Mesendoderm (in vitro differentiated cells): ENCODE data around the gene UACA.

Experiments
- DNase-seq: peaks from one replicate; pipeline ENCODE4 v3.0.0; 2013
- H2AK5ac ChIP-seq: 2 replicates; pipeline ENCODE4 v1.6.1; 2013; ENCODE audit warnings: low read length, inconsistent platforms
- H2BK120ac ChIP-seq: 2 replicates; pipeline ENCODE4 v1.6.1; 2013; ENCODE audit warnings: low read depth, mild to moderate bottlenecking, low read length, moderate library complexity, mixed read lengths
- H2BK15ac ChIP-seq: replicated peaks from 2 replicates; pipeline ENCODE4 v1.6.1; 2013; ENCODE audit warnings: low read depth, mild to moderate bottlenecking, moderate library complexity
- H2BK5ac ChIP-seq: 2 replicates; pipeline ENCODE4 v1.6.1; 2013; ENCODE audit warnings: low read length, inconsistent platforms
- H3K18ac ChIP-seq: 2 replicates; pipeline ENCODE4 v1.6.1; 2013; ENCODE audit warnings: mild to moderate bottlenecking, low read length, mixed read lengths
- H3K23ac ChIP-seq: one replicate; pipeline ENCODE4 v1.6.1; 2013; ENCODE audit warnings: low read length
- H3K27ac ChIP-seq: 2 replicates; pipeline ENCODE4 v1.5.1; 2013; ENCODE audit warnings: low read depth, mild to moderate bottlenecking, inconsistent platforms, low read length, moderate library complexity
- H3K27me3 ChIP-seq: 2 replicates; pipeline ENCODE4 v1.6.1; 2013; ENCODE audit warnings: low read length, control low read depth, mild to moderate bottlenecking, inconsistent platforms; ENCODE audit not compliant: insufficient read depth, poor library complexity
- H3K36me3 ChIP-seq: 2 replicates; pipeline ENCODE4 v1.6.1; 2013; ENCODE audit warnings: low read length, inconsistent platforms; ENCODE audit not compliant: control insufficient read depth, insufficient read depth
- H3K4ac ChIP-seq: one replicate; pipeline ENCODE4 v1.6.1; 2013; ENCODE audit warnings: low read depth, mild to moderate bottlenecking, low read length, moderate library complexity
- H3K4me1 ChIP-seq: 2 replicates; pipeline ENCODE4 v1.6.1; 2013; ENCODE audit warnings: low read depth, low read length, inconsistent platforms; ENCODE audit not compliant: control insufficient read depth
- H3K4me2 ChIP-seq: 2 replicates; pipeline ENCODE4 v1.6.1; 2013; ENCODE audit warnings: low read length
- H3K4me3 ChIP-seq: 2 replicates; pipeline ENCODE4 v1.5.1; 2013; ENCODE audit warnings: mild to moderate bottlenecking, low read length
- H3K56ac ChIP-seq: one replicate; pipeline ENCODE4 v1.6.1; 2013; ENCODE audit warnings: low read length
- H3K79me1 ChIP-seq: 2 replicates; pipeline ENCODE4 v1.6.1; 2013; ENCODE audit warnings: low read length, inconsistent platforms
- H3K79me2 ChIP-seq: 2 replicates; pipeline ENCODE4 v1.6.1; 2013; ENCODE audit warnings: mild to moderate bottlenecking, low read length; ENCODE audit not compliant: control insufficient read depth, insufficient read depth
- H3K9ac ChIP-seq: 2 replicates; pipeline ENCODE4 v1.6.1; 2013; ENCODE audit warnings: low read length, inconsistent platforms
- H4K5ac ChIP-seq: one replicate; pipeline ENCODE4 v1.6.1; 2013; ENCODE audit warnings: low read length
- H4K8ac ChIP-seq: one replicate; pipeline ENCODE4 v1.6.1; 2013; ENCODE audit warnings: low read depth, mild to moderate bottlenecking, control low read depth, low read length, moderate library complexity
- WGBS: extraction: QIAGEN DNeasy Blood & Tissue Kit; methylation state at CpG from one replicate; pipeline ENCODE4 v1.1.7; 2013; ENCODE audit warnings: low lambda C conversion rate, missing lambda C conversion rate; ENCODE audit not compliant: insufficient coverage; ENCODE audit errors: extremely low coverage; 5-methylcytosine and 5-hydroxymethylcytosine counted together

The UACA gene

DNA sequence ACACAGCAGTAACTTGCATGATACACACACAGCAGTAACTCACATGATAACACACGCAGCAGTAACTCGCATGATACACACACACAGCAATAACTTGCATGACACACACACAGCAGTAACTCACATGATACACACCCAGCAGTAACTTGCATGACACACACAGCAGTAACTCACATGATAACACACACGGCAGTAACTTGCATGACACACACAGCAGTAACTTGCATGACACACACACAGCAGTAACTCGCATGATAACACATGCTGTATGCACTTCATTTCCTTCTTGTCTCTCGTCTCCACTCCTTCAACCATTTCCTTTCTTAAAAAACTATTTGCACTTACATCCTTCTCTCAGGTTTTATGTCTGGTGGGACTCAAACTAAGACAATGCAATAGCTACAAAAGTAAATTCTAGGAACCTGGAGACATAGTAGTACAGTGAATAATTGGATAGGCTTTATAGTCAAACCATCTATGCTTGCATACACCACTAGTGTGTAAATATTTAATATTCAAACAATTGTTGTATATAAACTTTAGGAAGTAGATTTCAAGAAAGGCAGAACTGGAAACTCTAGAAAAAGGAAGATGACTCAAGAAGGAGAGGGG is 130.8 kb downstream of the UACA start:
- Histone ChIP-seq H3K79me2 (no peaks in the 10 kb centered on the region), H2BK5ac (no peak overlapping the region), H3K27ac (no peak overlapping the region), H3K4me1 (peaks cover 12% of the 10 kb centered on the region), H4K8ac (no peak overlapping the region), H2BK120ac (no peak overlapping the region), H2AK5ac (no peak overlapping the region), H3K79me1 (no peaks in the 10 kb centered on the region), H3K9ac (no peak overlapping the region), H3K36me3 (no peaks in the 10 kb centered on the region), H3K23ac (no peak overlapping the region), H3K27me3 (no peaks in the 10 kb centered on the region), H3K56ac (peak overlapping the region; percentile 44), H3K4me3 (no peak overlapping the region), H3K18ac (no peak overlapping the region), H2BK15ac (no peak overlapping the region), H3K4me2 (no peak overlapping the region), H3K4ac (no peak overlapping the region), H4K5ac (no peak overlapping the region)
- WGBS, result no CpG with 5 or more reads among the region's 5 CpGs
- no peak for DNase-seq

DNA sequence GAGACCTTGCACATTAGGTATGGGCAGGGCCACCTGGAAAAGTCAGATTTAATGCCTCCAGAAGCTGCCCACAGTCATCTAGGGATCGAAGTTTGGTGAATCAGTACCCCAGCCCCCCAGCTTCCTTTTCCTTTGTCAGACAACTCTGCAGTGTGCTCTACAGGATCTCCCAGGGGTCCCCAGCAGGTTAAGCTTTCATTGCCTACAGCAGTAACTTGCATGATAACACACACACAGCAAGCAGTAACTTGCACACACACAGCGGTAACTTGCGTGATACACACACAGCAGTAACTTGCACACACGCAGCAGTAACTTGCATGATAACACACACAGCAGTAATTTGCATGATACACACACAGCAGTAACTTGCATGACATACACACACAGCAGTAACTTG is 131.3 kb downstream of the UACA start:
- no peak overlapping the region for H2BK5ac ChIP-seq

DNA sequence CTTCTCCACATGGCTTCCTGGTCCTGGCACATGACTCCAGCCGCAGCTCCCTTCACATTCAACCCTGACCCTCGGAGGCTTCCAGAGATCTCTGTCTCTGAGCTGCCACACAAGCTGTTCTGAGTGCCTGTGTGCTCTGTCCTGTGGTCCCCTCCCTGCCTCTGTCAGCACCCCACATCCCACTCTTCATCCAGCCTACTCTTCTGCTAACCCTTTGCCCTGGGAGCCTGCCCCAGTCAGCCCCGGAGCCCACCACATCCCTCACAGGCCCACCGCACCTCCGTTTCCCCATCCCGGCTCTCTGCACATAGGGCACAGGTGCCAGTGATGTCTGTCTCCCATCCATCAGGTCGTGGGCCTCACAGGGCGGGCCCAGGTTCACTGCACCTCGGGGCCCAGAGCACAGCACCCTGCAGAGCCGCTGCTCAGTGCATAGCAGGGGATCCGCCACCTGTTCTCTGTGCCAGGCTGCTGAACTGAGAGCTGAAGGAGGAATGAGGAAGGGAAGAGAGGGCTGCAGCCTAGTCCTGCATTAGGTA is 133.6 kb downstream of the UACA start:
- WGBS, result no CpG with 5 or more reads among the region's 11 CpGs
- H4K8ac ChIP-seq, result no peak overlapping the region
- H3K27me3 ChIP-seq, result no peaks in the 10 kb centered on the region

More for the DNA sequence above, 131.3 kb downstream of the UACA start:
- H3K23ac ChIP-seq, result no peak overlapping the region
- no peaks in the 10 kb centered on the region for H3K36me3 ChIP-seq
- peak overlapping the region; percentile 44 for H3K56ac ChIP-seq
- peaks cover 12% of the 10 kb centered on the region for H3K4me1 ChIP-seq
- no peak overlapping the region for H3K27ac ChIP-seq
- H4K5ac ChIP-seq, result no peak overlapping the region
- no peaks in the 10 kb centered on the region for H3K79me2 ChIP-seq
- H3K27me3 ChIP-seq, result no peaks in the 10 kb centered on the region
- no peak overlapping the region for H3K4me2 ChIP-seq
- H3K9ac ChIP-seq, result no peak overlapping the region
- no peak for DNase-seq
- no peak overlapping the region for H2AK5ac ChIP-seq
- H3K18ac ChIP-seq, result no peak overlapping the region
- H3K4me3 ChIP-seq, result no peak overlapping the region
- no CpG with 5 or more reads among the region's 4 CpGs for WGBS
- no peak overlapping the region for H4K8ac ChIP-seq
- no peak overlapping the region for H3K4ac ChIP-seq
- no peaks in the 10 kb centered on the region for H3K79me1 ChIP-seq
- no peak overlapping the region for H2BK15ac ChIP-seq
- H2BK120ac ChIP-seq, result no peak overlapping the region

DNA sequence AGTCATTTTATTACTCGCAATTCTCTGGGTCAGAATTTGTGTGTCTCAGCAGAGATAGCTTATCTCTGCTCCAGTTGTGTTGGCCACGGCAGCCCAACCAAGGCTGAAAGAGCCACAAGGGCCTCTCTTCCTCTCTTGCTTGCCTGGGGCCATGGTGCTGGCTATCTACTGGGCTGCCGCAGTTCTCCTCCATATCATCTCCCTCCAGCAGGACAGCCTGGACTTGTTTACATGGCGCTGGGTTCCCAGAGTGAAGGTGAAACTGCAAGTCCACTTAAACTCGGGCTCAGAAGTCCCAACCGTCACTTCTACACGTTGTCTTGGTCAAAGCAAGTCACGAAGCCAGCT is 134.8 kb downstream of the UACA start:
- no CpG with 5 or more reads among the region's 8 CpGs for WGBS
- DNase-seq, result no peak
- H3K9ac ChIP-seq, result no peak overlapping the region

More for the DNA sequence above, 133.6 kb downstream of the UACA start:
- H3K23ac ChIP-seq, result no peak overlapping the region
- no peak overlapping the region for H2AK5ac ChIP-seq
- H3K36me3 ChIP-seq, result no peaks in the 10 kb centered on the region
- no peak overlapping the region for H3K4ac ChIP-seq
- DNase-seq, result no peak
- no peak overlapping the region for H4K5ac ChIP-seq
- H3K4me2 ChIP-seq, result no peak overlapping the region
- H2BK120ac ChIP-seq, result no peak overlapping the region
- no peak overlapping the region for H3K18ac ChIP-seq
- H3K27ac ChIP-seq, result no peak overlapping the region
- H3K4me3 ChIP-seq, result no peak overlapping the region
- peaks cover 12% of the 10 kb centered on the region for H3K4me1 ChIP-seq
- H2BK15ac ChIP-seq, result no peak overlapping the region
- no peaks in the 10 kb centered on the region for H3K79me1 ChIP-seq
- H3K79me2 ChIP-seq, result no peaks in the 10 kb centered on the region
- H2BK5ac ChIP-seq, result no peak overlapping the region
- H3K56ac ChIP-seq, result no peak overlapping the region
- H3K9ac ChIP-seq, result no peak overlapping the region

DNA sequence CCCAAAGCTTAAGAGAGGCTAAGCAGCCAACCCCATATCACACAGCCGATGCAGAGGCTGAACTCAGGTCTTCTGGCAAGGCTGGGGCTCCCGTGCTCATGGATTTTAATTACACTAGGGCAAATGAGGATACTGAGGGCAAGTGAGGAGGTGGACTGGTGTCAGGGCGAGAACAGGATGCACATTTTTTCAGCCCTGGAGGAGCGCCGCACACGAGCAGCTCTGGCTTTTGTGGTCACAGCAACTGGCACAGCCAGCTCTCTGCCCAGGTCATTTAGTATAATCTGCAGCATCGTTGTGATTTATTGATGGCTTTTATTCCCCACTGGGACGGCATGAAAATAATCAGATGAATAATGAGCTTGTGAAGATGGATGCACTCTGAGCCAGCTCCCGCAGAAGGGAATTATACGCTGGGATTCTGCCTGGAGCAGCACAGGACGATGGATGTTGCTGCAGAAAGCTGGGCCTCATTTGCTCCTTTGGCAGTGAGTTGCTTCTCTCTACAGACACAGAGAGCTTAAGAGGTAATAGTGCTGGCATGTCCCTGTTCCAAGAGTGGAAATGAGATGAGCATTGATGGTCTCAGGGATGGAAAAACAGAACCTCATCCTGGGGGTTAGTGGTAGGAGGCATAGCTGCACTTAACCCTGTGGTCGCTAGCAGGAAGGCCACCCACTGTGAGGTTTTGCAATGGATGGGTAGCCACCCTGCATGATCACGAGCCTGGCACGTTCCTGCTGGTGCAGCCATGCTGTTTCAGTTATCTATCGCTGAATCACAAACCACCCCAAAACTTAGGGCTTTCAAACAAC is 135.4 kb downstream of the UACA start:
- no peak for DNase-seq
- Histone ChIP-seq H3K4me1 (peaks cover 4% of the 10 kb centered on the region), H3K27me3 (no peaks in the 10 kb centered on the region), H2BK120ac (no peak overlapping the region), H4K8ac (no peak overlapping the region), H3K4ac (no peak overlapping the region), H3K79me1 (no peaks in the 10 kb centered on the region), H3K56ac (no peak overlapping the region), H3K27ac (no peak overlapping the region), H2BK15ac (no peak overlapping the region), H3K9ac (no peak overlapping the region), H3K36me3 (no peaks in the 10 kb centered on the region), H3K79me2 (no peaks in the 10 kb centered on the region), H2AK5ac (no peak overlapping the region), H3K4me3 (no peak overlapping the region), H3K23ac (no peak overlapping the region), H3K18ac (no peak overlapping the region), H3K4me2 (no peak overlapping the region), H2BK5ac (no peak overlapping the region), H4K5ac (no peak overlapping the region)
- no CpG with 5 or more reads among the region's 15 CpGs for WGBS

More for the DNA sequence above, 134.8 kb downstream of the UACA start:
- Histone ChIP-seq H2AK5ac (no peak overlapping the region), H3K4me2 (no peak overlapping the region), H3K18ac (no peak overlapping the region), H3K36me3 (no peaks in the 10 kb centered on the region), H4K8ac (no peak overlapping the region), H3K56ac (no peak overlapping the region), H2BK120ac (no peak overlapping the region), H4K5ac (no peak overlapping the region), H3K4me1 (peaks cover 9% of the 10 kb centered on the region), H2BK5ac (no peak overlapping the region), H3K79me2 (no peaks in the 10 kb centered on the region), H3K27ac (no peak overlapping the region), H3K23ac (no peak overlapping the region), H3K79me1 (no peaks in the 10 kb centered on the region), H2BK15ac (no peak overlapping the region), H3K4me3 (no peak overlapping the region), H3K4ac (no peak overlapping the region), H3K27me3 (no peaks in the 10 kb centered on the region)
